HepG2 (cell line): ENCODE data around the gene PRMT7. TPM values are rescaled to one million over a fixed set of nuclear protein-coding genes. Genes with fewer than 3 reads are reported as not detected.

Source experiments
- AHR ChIP-seq: IDR thresholded peaks from 2 replicates; pipeline ENCODE4 v1.6.1; 2018; ENCODE audit warnings: missing genetic modification reagents, missing compliant biosample characterization
- RARG ChIP-seq: sonication (generic); formaldehyde crosslinking; IDR thresholded peaks from 2 replicates; pipeline ENCODE4 v1.4.0; 2020; ENCODE audit warnings: low read depth, mild to moderate bottlenecking, missing genetic modification reagents
- SATB2 ChIP-seq: sonication (generic); formaldehyde crosslinking; IDR thresholded peaks from 2 replicates; pipeline ENCODE4 v1.5.0; 2020; ENCODE audit warnings: missing genetic modification reagents
- SCMH1 ChIP-seq: sonication (generic); formaldehyde crosslinking; IDR thresholded peaks from 2 replicates; pipeline ENCODE4 v1.9.0; 2021; ENCODE audit warnings: missing genetic modification reagents, mild to moderate bottlenecking, borderline replicate concordance
- ZFP90 ChIP-seq: sonication (generic); formaldehyde crosslinking; IDR thresholded peaks from 2 replicates; pipeline ENCODE4 v1.8.0; 2022; ENCODE audit warnings: missing genetic modification reagents, mild to moderate bottlenecking, inconsistent platforms, borderline replicate concordance
- ZNF790 ChIP-seq: sonication (generic); formaldehyde crosslinking; IDR thresholded peaks from 2 replicates; pipeline ENCODE4 v1.8.0; 2022; ENCODE audit warnings: missing genetic modification reagents, mild to moderate bottlenecking, borderline replicate concordance
- polyA plus RNA-seq, 8 experiments: library from polyadenylated mRNA; depleted of rRNA in 3 of 8; stranded (reverse) in 7 of 8; unstranded in 1 of 8; fragments of >200 nt; fragmentation: Illumina TruSeq in 4 of 8; extraction: Trizol in 4 of 8; gene quantifications; 2 replicates each; pipeline versions ENCODE4 v1.2.1 to v1.2.3, GENCODE V29; 2011 to 2016; ENCODE audit warnings: low read depth in 4 of 8, missing spikeins in 1 of 8, mixed read lengths in 1 of 8; ENCODE audit not compliant: insufficient read depth in 1 of 8
- total RNA-seq, 5 experiments: library from RNA; depleted of rRNA; stranded (reverse); fragments of >200 nt; fragmentation: Illumina TruSeq; extraction: Trizol; gene quantifications; 2 replicates each; pipeline ENCODE4 v1.2.3, GENCODE V29; 2016; ENCODE audit warnings: low read depth in 1 of 5
- TF ChIP-seq, protein P1 (sequence below): sonication (generic); formaldehyde crosslinking; IDR thresholded peaks from 2 replicates; pipeline ENCODE4 v1.4.0; 2020; ENCODE audit warnings: mild to moderate bottlenecking, missing genetic modification reagents
- TF ChIP-seq, protein P2 (sequence below): sonication (generic); formaldehyde crosslinking; IDR thresholded peaks from 2 replicates; pipeline ENCODE4 v1.4.0; 2020; ENCODE audit warnings: mild to moderate bottlenecking, missing genetic modification reagents
- TF ChIP-seq, protein P3 (sequence below): sonication (generic); formaldehyde crosslinking; IDR thresholded peaks from 2 replicates; pipeline ENCODE4 v1.4.0; 2020; ENCODE audit warnings: missing genetic modification reagents, mild to moderate bottlenecking, borderline replicate concordance
- TF ChIP-seq, protein P4 (sequence below): sonication (generic); formaldehyde crosslinking; IDR thresholded peaks from 2 replicates; pipeline ENCODE4; 2020; ENCODE audit warnings: missing genetic modification reagents, mild to moderate bottlenecking, borderline replicate concordance
- TF ChIP-seq, protein P5 (sequence below): sonication (generic); formaldehyde crosslinking; IDR thresholded peaks from 2 replicates; pipeline ENCODE4 v1.9.0; 2021; ENCODE audit warnings: mild to moderate bottlenecking, missing genetic modification reagents

The PRMT7 gene
- total and polyA plus RNA-seq, 2 of the 13 experiments (the other 11 are each of a cell fraction or from before 2014, with no cell fraction given), result 47.5 to 55.0 TPM

DNA sequence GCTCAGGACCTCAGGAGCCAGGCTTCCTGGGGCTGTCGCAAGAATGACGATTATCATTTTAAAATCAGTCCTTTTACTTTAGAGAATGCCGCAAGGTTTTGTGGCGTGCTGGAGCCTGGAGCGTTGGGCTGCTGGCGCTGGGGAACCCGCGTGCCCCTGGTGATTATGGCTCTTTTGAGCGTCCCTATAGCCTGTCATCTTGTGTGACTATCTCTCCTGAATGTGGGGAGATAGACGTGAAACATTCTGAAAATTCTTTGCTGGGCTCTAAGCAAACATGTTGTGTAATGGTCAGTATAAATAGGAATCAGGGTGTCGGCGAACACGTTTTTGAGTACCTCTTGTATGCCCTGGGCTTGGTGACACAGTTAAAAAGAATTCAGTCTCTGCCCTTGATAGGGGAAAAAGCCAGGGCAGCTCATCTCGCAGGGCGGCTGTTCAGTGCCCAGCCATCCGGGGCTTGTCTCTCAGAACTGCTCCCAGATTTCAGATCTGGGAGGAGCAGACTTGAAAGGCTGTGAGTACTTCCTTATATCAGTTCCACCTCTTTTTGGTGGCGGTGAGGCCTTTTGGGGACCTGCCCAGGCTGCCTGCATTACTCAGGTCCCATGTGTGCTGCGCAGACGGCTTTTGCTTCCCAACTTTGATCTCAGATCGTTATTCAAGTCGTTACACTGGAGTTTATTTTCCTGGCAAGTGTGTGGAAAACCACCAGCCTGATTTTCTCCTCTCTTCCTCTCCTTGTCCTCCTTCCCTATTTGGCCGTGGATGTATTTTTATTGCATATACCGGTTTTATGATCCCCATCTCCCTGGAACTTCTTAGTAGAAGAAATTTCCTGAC lies 45.5 kb upstream of the PRMT7 start (continued):
- TF ChIP-seq, protein P1, sequence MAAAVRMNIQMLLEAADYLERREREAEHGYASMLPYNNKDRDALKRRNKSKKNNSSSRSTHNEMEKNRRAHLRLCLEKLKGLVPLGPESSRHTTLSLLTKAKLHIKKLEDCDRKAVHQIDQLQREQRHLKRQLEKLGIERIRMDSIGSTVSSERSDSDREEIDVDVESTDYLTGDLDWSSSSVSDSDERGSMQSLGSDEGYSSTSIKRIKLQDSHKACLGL (CRISPR knock-in tag), result no peak; the same call in 1 of the 2 replicates
- TF ChIP-seq, protein P2, sequence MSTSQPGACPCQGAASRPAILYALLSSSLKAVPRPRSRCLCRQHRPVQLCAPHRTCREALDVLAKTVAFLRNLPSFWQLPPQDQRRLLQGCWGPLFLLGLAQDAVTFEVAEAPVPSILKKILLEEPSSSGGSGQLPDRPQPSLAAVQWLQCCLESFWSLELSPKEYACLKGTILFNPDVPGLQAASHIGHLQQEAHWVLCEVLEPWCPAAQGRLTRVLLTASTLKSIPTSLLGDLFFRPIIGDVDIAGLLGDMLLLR (CRISPR knock-in tag), result no peak; the same call in 1 of the 2 replicates
- TF ChIP-seq AHR (no peak), SATB2 (no peak), RARG (CRISPR knock-in tag) (no peak), ZNF790 (CRISPR knock-in tag) (no peak; the same call in 1 of the 2 replicates), ZFP90 (CRISPR knock-in tag) (no peak; the same call in 1 of the 2 replicates), SCMH1 (CRISPR knock-in tag) (no peak)
- TF ChIP-seq, protein P3, sequence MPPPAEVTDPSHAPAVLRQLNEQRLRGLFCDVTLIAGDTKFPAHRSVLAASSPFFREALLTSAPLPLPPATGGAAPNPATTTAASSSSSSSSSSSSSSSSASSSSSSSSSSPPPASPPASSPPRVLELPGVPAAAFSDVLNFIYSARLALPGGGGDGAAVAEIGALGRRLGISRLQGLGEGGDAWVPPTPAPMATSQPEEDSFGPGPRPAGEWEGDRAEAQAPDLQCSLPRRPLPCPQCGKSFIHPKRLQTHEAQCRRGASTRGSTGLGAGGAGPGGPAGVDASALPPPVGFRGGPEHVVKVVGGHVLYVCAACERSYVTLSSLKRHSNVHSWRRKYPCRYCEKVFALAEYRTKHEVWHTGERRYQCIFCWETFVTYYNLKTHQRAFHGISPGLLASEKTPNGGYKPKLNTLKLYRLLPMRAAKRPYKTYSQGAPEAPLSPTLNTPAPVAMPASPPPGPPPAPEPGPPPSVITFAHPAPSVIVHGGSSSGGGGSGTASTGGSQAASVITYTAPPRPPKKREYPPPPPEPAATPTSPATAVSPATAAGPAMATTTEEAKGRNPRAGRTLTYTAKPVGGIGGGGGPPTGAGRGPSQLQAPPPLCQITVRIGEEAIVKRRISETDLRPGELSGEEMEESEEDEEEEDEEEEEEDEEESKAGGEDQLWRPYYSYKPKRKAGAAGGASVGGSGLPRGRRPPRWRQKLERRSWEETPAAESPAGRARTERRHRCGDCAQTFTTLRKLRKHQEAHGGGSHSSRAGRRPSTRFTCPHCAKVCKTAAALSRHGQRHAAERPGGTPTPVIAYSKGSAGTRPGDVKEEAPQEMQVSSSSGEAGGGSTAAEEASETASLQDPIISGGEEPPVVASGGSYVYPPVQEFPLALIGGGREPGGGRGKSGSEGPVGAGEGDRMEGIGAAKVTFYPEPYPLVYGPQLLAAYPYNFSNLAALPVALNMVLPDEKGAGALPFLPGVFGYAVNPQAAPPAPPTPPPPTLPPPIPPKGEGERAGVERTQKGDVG (CRISPR knock-in tag), result peak; percentile 78; the same call in 1 of the 2 replicates
- TF ChIP-seq, protein P4, sequence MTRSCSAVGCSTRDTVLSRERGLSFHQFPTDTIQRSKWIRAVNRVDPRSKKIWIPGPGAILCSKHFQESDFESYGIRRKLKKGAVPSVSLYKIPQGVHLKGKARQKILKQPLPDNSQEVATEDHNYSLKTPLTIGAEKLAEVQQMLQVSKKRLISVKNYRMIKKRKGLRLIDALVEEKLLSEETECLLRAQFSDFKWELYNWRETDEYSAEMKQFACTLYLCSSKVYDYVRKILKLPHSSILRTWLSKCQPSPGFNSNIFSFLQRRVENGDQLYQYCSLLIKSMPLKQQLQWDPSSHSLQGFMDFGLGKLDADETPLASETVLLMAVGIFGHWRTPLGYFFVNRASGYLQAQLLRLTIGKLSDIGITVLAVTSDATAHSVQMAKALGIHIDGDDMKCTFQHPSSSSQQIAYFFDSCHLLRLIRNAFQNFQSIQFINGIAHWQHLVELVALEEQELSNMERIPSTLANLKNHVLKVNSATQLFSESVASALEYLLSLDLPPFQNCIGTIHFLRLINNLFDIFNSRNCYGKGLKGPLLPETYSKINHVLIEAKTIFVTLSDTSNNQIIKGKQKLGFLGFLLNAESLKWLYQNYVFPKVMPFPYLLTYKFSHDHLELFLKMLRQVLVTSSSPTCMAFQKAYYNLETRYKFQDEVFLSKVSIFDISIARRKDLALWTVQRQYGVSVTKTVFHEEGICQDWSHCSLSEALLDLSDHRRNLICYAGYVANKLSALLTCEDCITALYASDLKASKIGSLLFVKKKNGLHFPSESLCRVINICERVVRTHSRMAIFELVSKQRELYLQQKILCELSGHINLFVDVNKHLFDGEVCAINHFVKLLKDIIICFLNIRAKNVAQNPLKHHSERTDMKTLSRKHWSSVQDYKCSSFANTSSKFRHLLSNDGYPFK (CRISPR knock-in tag), result peak; percentile 67; the same call in 1 of the 2 replicates
- TF ChIP-seq, protein P5, sequence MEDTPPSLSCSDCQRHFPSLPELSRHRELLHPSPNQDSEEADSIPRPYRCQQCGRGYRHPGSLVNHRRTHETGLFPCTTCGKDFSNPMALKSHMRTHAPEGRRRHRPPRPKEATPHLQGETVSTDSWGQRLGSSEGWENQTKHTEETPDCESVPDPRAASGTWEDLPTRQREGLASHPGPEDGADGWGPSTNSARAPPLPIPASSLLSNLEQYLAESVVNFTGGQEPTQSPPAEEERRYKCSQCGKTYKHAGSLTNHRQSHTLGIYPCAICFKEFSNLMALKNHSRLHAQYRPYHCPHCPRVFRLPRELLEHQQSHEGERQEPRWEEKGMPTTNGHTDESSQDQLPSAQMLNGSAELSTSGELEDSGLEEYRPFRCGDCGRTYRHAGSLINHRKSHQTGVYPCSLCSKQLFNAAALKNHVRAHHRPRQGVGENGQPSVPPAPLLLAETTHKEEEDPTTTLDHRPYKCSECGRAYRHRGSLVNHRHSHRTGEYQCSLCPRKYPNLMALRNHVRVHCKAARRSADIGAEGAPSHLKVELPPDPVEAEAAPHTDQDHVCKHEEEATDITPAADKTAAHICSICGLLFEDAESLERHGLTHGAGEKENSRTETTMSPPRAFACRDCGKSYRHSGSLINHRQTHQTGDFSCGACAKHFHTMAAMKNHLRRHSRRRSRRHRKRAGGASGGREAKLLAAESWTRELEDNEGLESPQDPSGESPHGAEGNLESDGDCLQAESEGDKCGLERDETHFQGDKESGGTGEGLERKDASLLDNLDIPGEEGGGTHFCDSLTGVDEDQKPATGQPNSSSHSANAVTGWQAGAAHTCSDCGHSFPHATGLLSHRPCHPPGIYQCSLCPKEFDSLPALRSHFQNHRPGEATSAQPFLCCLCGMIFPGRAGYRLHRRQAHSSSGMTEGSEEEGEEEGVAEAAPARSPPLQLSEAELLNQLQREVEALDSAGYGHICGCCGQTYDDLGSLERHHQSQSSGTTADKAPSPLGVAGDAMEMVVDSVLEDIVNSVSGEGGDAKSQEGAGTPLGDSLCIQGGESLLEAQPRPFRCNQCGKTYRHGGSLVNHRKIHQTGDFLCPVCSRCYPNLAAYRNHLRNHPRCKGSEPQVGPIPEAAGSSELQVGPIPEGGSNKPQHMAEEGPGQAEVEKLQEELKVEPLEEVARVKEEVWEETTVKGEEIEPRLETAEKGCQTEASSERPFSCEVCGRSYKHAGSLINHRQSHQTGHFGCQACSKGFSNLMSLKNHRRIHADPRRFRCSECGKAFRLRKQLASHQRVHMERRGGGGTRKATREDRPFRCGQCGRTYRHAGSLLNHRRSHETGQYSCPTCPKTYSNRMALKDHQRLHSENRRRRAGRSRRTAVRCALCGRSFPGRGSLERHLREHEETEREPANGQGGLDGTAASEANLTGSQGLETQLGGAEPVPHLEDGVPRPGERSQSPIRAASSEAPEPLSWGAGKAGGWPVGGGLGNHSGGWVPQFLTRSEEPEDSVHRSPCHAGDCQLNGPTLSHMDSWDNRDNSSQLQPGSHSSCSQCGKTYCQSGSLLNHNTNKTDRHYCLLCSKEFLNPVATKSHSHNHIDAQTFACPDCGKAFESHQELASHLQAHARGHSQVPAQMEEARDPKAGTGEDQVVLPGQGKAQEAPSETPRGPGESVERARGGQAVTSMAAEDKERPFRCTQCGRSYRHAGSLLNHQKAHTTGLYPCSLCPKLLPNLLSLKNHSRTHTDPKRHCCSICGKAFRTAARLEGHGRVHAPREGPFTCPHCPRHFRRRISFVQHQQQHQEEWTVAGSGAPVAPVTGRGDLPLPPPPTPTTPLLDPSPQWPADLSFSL, result no peak
